Smooth muscle cell (in vitro differentiated cells): ENCODE results near the gene RECK. TPM values are rescaled to one million over a fixed set of nuclear protein-coding genes. Genes with fewer than 3 reads are reported as not detected.

Source experiments
- DNase-seq: peaks from one replicate; lab custom pipeline; 2025; ENCODE audit not compliant: unreplicated experiment; lab: John Stamatoyannopoulos, UW
- H2AFZ ChIP-seq: fragments of 200-600 bp; sonication (generic); 2 replicates; pipeline ENCODE4 v1.6.0; 2016; ENCODE audit warnings: antibody characterized with exemption, low read depth, mild to moderate bottlenecking
- H3F3A ChIP-seq: fragments of 200-600 bp; sonication (generic); 2 replicates; pipeline ENCODE4 v1.6.0; 2017; ENCODE audit warnings: antibody characterized with exemption, low read depth
- H3K27ac ChIP-seq: fragments of 200-600 bp; sonication (generic); 2 replicates; pipeline ENCODE4 v1.5.1; 2016; ENCODE audit warnings: low read depth, mild to moderate bottlenecking
- H3K27me3 ChIP-seq: fragments of 200-600 bp; sonication (generic); 2 replicates; pipeline ENCODE4 v1.6.1; 2016; ENCODE audit warnings: low read depth, mild to moderate bottlenecking
- H3K36me3 ChIP-seq: fragments of 200-600 bp; sonication (generic); 2 replicates; pipeline ENCODE4 v1.5.1; 2016; ENCODE audit warnings: low read depth
- H3K4me1 ChIP-seq: fragments of 200-600 bp; sonication (generic); 2 replicates; pipeline ENCODE4 v1.5.1; 2016; ENCODE audit warnings: low read depth
- H3K4me2 ChIP-seq: fragments of 200-600 bp; sonication (generic); 2 replicates; pipeline ENCODE4 v1.6.0; 2016; ENCODE audit warnings: mild to moderate bottlenecking
- H3K4me3 ChIP-seq: fragments of 200-600 bp; sonication (generic); 2 replicates; pipeline ENCODE4 v1.5.1; 2016; ENCODE audit warnings: mild to moderate bottlenecking
- H3K79me2 ChIP-seq: fragments of 200-600 bp; sonication (generic); 2 replicates; pipeline ENCODE4 v1.6.0; 2016; ENCODE audit warnings: low read depth, mild to moderate bottlenecking
- H3K9ac ChIP-seq: fragments of 200-600 bp; sonication (generic); 2 replicates; pipeline ENCODE4 v1.6.0; 2016; ENCODE audit warnings: low read depth
- H3K9me3 ChIP-seq: fragments of 200-600 bp; sonication (generic); replicated peaks from 2 replicates; pipeline ENCODE4 v1.5.1; 2016; ENCODE audit warnings: low read depth
- H4K20me1 ChIP-seq: fragments of 200-600 bp; sonication (generic); 2 replicates; pipeline ENCODE4 v1.6.0; 2016; ENCODE audit warnings: low read depth
- CTCF ChIP-seq: fragments of 200-600 bp; sonication (generic); IDR thresholded peaks from 2 replicates; pipeline ENCODE4 v1.5.1; 2017; ENCODE audit warnings: borderline replicate concordance, mild to moderate bottlenecking, antibody characterized with exemption; ENCODE audit not compliant: insufficient read depth, poor library complexity, severe bottlenecking
- WGBS: methylation state at CpG from one replicate; pipeline ENCODE4 v1.1.7; 2016; ENCODE audit warnings: low lambda C conversion rate; 5-methylcytosine and 5-hydroxymethylcytosine counted together
- polyA plus RNA-seq: library from polyadenylated mRNA; unstranded; fragments of >200 nt; fragmentation: Nextera tagmentation; extraction: Ambion mirVana; gene quantifications from 2 replicates; pipeline ENCODE4 v1.2.1, GENCODE V29; 2016
- total RNA-seq: library from RNA; depleted of rRNA; stranded (reverse); fragments of >200 nt; gene quantifications from 2 replicates; pipeline ENCODE4 v1.2.3, GENCODE V29; 2014

Gene RECK
- total and polyA plus RNA-seq, 2 experiments from 2014 or later, result 42.9 to 50.0 TPM

DNA sequence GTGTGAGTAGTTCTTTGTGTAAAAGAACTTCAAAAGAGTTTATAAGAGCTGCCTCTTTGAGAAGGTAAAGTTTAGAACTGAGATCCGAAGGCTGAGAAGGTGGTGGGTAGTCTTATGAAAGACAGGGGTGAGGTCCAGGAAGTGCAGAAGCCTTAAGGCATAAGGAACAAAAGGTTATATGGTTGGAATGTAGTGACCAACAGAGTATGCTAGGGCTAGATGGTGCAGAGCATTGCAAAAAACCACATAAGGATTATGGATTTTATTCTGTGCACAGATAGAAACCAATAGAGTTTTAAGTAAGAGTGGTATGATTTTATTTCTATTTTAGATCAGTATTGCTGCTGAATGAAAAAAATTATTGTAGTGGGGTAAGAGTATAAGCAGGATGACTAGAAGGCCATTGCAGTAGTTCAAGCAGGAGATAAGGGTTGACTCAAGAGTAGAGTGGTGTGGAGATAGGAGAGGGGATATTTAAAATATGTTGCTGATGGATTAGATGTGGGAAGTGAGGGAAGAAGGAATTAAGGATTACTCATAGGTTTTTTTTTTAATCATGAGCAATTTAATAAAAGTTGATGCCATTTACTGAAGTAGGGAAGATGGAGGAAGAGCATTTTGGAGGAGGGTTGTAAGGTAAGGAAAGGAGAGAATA, 3.7 kb downstream of the RECK start:
- H3F3A ChIP-seq, result peaks cover 11% of the 10 kb centered on the region
- DNase-seq, result no peak
- peaks cover 31% of the 10 kb centered on the region for H3K4me1 ChIP-seq
- no peaks in the 10 kb centered on the region for H3K36me3 ChIP-seq
- no peaks in the 10 kb centered on the region for H3K27me3 ChIP-seq
- peaks cover 5% of the 10 kb centered on the region for H3K9me3 ChIP-seq
- H3K9ac ChIP-seq, result peak overlapping the region; percentile 48
- H3K79me2 ChIP-seq, result peaks cover 74% of the 10 kb centered on the region
- 40% methylated on average over 1 of the region's 1 CpG for WGBS
- H3K4me2 ChIP-seq, result peak overlapping the region; percentile 97
- no peak for TF ChIP-seq CTCF
- peak overlapping the region; percentile 83 for H3K27ac ChIP-seq
- no peak overlapping the region for H3K4me3 ChIP-seq
- H4K20me1 ChIP-seq, result peaks cover 26% of the 10 kb centered on the region
- H2AFZ ChIP-seq, result no peak overlapping the region

DNA sequence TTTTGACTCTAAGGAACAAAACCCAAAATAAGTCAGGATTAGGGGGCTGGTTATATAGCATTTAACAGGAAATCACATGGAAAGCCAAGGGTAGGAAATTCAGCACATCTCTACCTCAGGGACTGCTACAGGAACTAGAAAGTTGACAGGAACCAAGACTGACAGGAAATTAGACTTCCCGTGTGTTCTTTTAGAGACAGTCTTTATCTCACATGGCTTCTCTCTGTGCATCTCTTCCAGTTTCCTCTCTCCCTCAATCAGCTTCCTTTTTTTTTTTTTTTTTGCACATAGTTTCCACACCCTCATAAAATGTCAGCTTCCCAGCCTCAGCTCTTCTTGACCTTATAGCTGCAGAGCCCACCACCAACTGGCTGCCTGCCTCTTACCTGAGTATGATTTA, 4.8 kb downstream of the RECK start:
- Histone ChIP-seq H3K4me1 (peaks cover 42% of the 10 kb centered on the region), H3K4me2 (peak overlapping the region; percentile 97), H3K9ac (no peak overlapping the region), H3K79me2 (peaks cover 85% of the 10 kb centered on the region), H2AFZ (no peak overlapping the region), H3K27ac (peak overlapping the region; percentile 83), H3K9me3 (peaks cover 5% of the 10 kb centered on the region), H3F3A (peaks cover 11% of the 10 kb centered on the region), H4K20me1 (peaks cover 37% of the 10 kb centered on the region), H3K36me3 (no peaks in the 10 kb centered on the region), H3K4me3 (no peak overlapping the region), H3K27me3 (no peaks in the 10 kb centered on the region)
- WGBS, result 30% methylated on average over 1 of the region's 1 CpG
- no peak for TF ChIP-seq CTCF
- DNase-seq, result no peak

GRCh38 chr9:36045610-36046009, 8.9 kb downstream of the RECK start:
- no peak for DNase-seq
- WGBS, result 39% methylated on average over 2 of the region's 2 CpGs
- Histone ChIP-seq H3K9me3 (peaks cover 5% of the 10 kb centered on the region), H3K36me3 (no peaks in the 10 kb centered on the region), H3K79me2 (peaks cover 83% of the 10 kb centered on the region), H3K9ac (no peak overlapping the region), H3K27me3 (no peaks in the 10 kb centered on the region), H3K4me1 (peaks cover 28% of the 10 kb centered on the region), H2AFZ (no peak overlapping the region), H3K4me3 (no peak overlapping the region), H3K27ac (no peak overlapping the region), H3F3A (no peaks in the 10 kb centered on the region), H3K4me2 (peak overlapping the region; percentile 53), H4K20me1 (peaks cover 72% of the 10 kb centered on the region)
- TF ChIP-seq CTCF, result no peak

DNA sequence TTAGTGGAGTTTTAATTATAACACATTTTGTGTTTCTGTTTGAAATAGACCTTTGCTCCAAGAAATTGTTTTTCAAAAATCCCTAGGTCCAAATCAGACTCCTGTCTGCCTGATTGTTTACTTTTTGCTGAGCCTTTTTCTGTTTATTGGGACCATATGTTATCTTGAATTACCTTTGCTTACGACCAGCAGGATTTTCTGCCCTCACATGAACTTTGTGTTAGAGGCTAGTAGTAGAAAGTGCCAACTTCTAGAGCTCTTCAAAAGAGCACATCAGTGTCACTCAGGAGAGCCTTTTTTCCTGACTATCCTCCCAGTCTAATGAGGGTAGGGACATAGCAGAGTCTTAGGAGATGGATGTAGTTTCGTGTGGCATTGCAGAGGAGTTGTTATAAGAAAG, 10.2 kb downstream of the RECK start:
- no peak for TF ChIP-seq CTCF
- DNase-seq, result no peak
- H4K20me1 ChIP-seq, result peaks cover 85% of the 10 kb centered on the region
- no peak overlapping the region for H2AFZ ChIP-seq
- H3K27me3 ChIP-seq, result no peaks in the 10 kb centered on the region
- no peak overlapping the region for H3K9ac ChIP-seq
- peaks cover 84% of the 10 kb centered on the region for H3K79me2 ChIP-seq
- no peaks in the 10 kb centered on the region for H3K36me3 ChIP-seq
- peaks cover 5% of the 10 kb centered on the region for H3K9me3 ChIP-seq
- H3K4me3 ChIP-seq, result no peak overlapping the region
- no peak overlapping the region for H3K27ac ChIP-seq
- WGBS, result 58% methylated on average over 2 of the region's 2 CpGs
- peaks cover 28% of the 10 kb centered on the region for H3K4me1 ChIP-seq
- H3F3A ChIP-seq, result no peaks in the 10 kb centered on the region
- peak overlapping the region; percentile 53 for H3K4me2 ChIP-seq
